ENCODE results near the gene TSPAN32.

GRCh38 chr11:2318123-2318522, 16.3 kb downstream of the TSPAN32 start:
- TF ChIP-seq POLR2A (IDR thresholded peaks at IDR 0.05; ENCODE audit: low read depth, low read length) (no peak), POLR2AphosphoS5 (IDR thresholded peaks at IDR 0.05; ENCODE audit: low read depth, low read length) (no peak)

Measured in GM12892 (cell line).